Neural cell (in vitro differentiated cells): Measurements from ENCODE around the gene RTN4R. TPM values are rescaled to one million over a fixed set of nuclear protein-coding genes. Genes with fewer than 3 reads are reported as not detected.

Experiments
- H2AFZ ChIP-seq: fragments of 200-600, 300-800 bp; sonication (generic), shearing (Covaris generic); 2 replicates; pipeline ENCODE4 v1.6.0; 2014; ENCODE audit warnings: low read depth, mild to moderate bottlenecking, antibody characterized with exemption, low read length, moderate library complexity
- H3F3A ChIP-seq: fragments of 200-600 bp; shearing (Covaris generic); 2 replicates; pipeline ENCODE4 v1.6.1; 2016; ENCODE audit warnings: mild to moderate bottlenecking, moderate library complexity, mixed read lengths, antibody characterized with exemption, low read length; ENCODE audit not compliant: insufficient read depth, poor library complexity, severe bottlenecking
- H3K27ac ChIP-seq: fragments of 200-600, 300-800 bp; sonication (generic), shearing (Covaris generic); 2 replicates; pipeline ENCODE4 v1.5.1; 2014; ENCODE audit warnings: mild to moderate bottlenecking, low read length, moderate library complexity
- H3K27me3 ChIP-seq: fragments of 300-800, 200-600 bp; sonication (generic), shearing (Covaris generic); 2 replicates; pipeline ENCODE4 v1.6.0; 2014; ENCODE audit warnings: mild to moderate bottlenecking, low read depth, low read length, moderate library complexity; ENCODE audit not compliant: insufficient read depth
- H3K36me3 ChIP-seq: fragments of 300-800, 200-600 bp; sonication (generic), shearing (Covaris generic); 2 replicates; pipeline ENCODE4 v1.5.1; 2014; ENCODE audit warnings: mild to moderate bottlenecking, antibody characterized with exemption, low read length, moderate library complexity; ENCODE audit not compliant: insufficient read depth
- H3K4me2 ChIP-seq: fragments of 300-800, 200-600 bp; sonication (generic), shearing (Covaris generic); 2 replicates; pipeline ENCODE4 v1.6.0; 2014; ENCODE audit warnings: mild to moderate bottlenecking, low read length
- H3K4me3 ChIP-seq: fragments of 300-800, 200-600 bp; sonication (generic), shearing (Covaris generic); 2 replicates; pipeline ENCODE4 v1.5.1; 2014; ENCODE audit warnings: mild to moderate bottlenecking, low read length, moderate library complexity
- H3K79me2 ChIP-seq: fragments of 200-600 bp; shearing (Covaris generic); replicated peaks from 2 replicates; pipeline ENCODE4 v1.6.0; 2014; ENCODE audit warnings: mild to moderate bottlenecking, low read length, moderate library complexity; ENCODE audit not compliant: insufficient read depth
- H3K9ac ChIP-seq: fragments of 300-800, 200-600 bp; sonication (generic), shearing (Covaris generic); 2 replicates; pipeline ENCODE4 v1.6.1; 2016; ENCODE audit warnings: mild to moderate bottlenecking, low read length, mixed read lengths
- H3K9me2 ChIP-seq: fragments of 200-600 bp; shearing (Covaris generic); 2 replicates; pipeline ENCODE4 v1.6.1; 2016; ENCODE audit warnings: mild to moderate bottlenecking, low read length, mixed read lengths; ENCODE audit not compliant: insufficient read depth
- H3K9me3 ChIP-seq: fragments of 200-600, 300-800 bp; sonication (generic), shearing (Covaris generic); 2 replicates; pipeline ENCODE4 v1.6.1; 2016; ENCODE audit warnings: mild to moderate bottlenecking, mixed run types, low read length, moderate library complexity, mixed read lengths
- H4K20me1 ChIP-seq: fragments of 200-600 bp; shearing (Covaris generic); 2 replicates; pipeline ENCODE4 v1.6.1; 2016; ENCODE audit warnings: mild to moderate bottlenecking, mixed run types; ENCODE audit not compliant: insufficient read depth
- CTCF ChIP-seq: fragments of 450-650 bp; IDR thresholded peaks from 2 replicates; pipeline ENCODE4 v1.5.1; 2014; ENCODE audit warnings: antibody characterized with exemption, mild to moderate bottlenecking, moderate library complexity; ENCODE audit not compliant: poor library complexity, severe bottlenecking
- EP300 ChIP-seq: fragments of 450-650 bp; conservative IDR thresholded peaks from 2 replicates; pipeline ENCODE4 v1.6.1; 2014; ENCODE audit warnings: antibody characterized with exemption, mild to moderate bottlenecking, moderate library complexity; ENCODE audit not compliant: poor library complexity, severe bottlenecking
- EZH2 ChIP-seq: fragments of 200-600, 300-800 bp; shearing (Covaris generic), sonication (generic); IDR thresholded peaks from 2 replicates; pipeline ENCODE4 v1.6.1; 2014; ENCODE audit warnings: antibody characterized with exemption, low read length, borderline replicate concordance, mild to moderate bottlenecking; ENCODE audit not compliant: insufficient read depth, poor library complexity, severe bottlenecking
- MXI1 ChIP-seq: fragments of 450-650 bp; conservative IDR thresholded peaks from 2 replicates; pipeline ENCODE4 v1.6.1; 2014; ENCODE audit warnings: antibody characterized with exemption, mild to moderate bottlenecking; ENCODE audit not compliant: poor library complexity, severe bottlenecking
- POLR2AphosphoS5 ChIP-seq: IDR thresholded peaks from 2 replicates; pipeline ENCODE4 v1.6.1; 2012
- RAD21 ChIP-seq: fragments of 450-650 bp; conservative IDR thresholded peaks from 2 replicates; pipeline ENCODE4 v1.6.1; 2014; ENCODE audit warnings: antibody characterized with exemption, mild to moderate bottlenecking, moderate library complexity
- REST ChIP-seq: IDR thresholded peaks from 2 replicates; pipeline ENCODE4 v1.6.1; 2012; ENCODE audit warnings: borderline replicate concordance
- SMC3 ChIP-seq: fragments of 450-650 bp; conservative IDR thresholded peaks from 2 replicates; pipeline ENCODE4 v1.6.1; 2014; ENCODE audit warnings: antibody characterized with exemption, mild to moderate bottlenecking, moderate library complexity; ENCODE audit not compliant: poor library complexity
- TAF1 ChIP-seq: IDR thresholded peaks from 2 replicates; pipeline ENCODE4 v1.6.1; 2012; ENCODE audit warnings: low read depth
- polyA plus RNA-seq: library from polyadenylated mRNA; depleted of rRNA; stranded (reverse); fragments of >200 nt; gene quantifications from 2 replicates; pipeline ENCODE4 v1.2.3, GENCODE V29; 2014

The RTN4R gene
- polyA plus RNA-seq, 1 donor from 2014 or later, result 13.6 TPM

- H3K27ac ChIP-seq, result peak overlapping the region; percentile 70
- no peaks in the 10 kb centered on the region for H4K20me1 ChIP-seq
- H3K4me3 ChIP-seq, result peak overlapping the region; percentile 55
- H3K36me3 ChIP-seq, result no peaks in the 10 kb centered on the region
- H3K9ac ChIP-seq, result peak overlapping the region; percentile 41
- H3K79me2 ChIP-seq, result no peaks in the 10 kb centered on the region
- no peaks in the 10 kb centered on the region for H3K9me2 ChIP-seq
- TF ChIP-seq EZH2 (no peak), EP300 (no peak), REST (no peak), SMC3 (no peak), TAF1 (no peak), CTCF (no peak), POLR2AphosphoS5 (no peak), RAD21 (no peak), MXI1 (no peak)
- H3K27me3 ChIP-seq, result no peaks in the 10 kb centered on the region
- H2AFZ ChIP-seq, result no peak overlapping the region
- no peaks in the 10 kb centered on the region for H3K9me3 ChIP-seq
- no peaks in the 10 kb centered on the region for H3F3A ChIP-seq
- peak overlapping the region; percentile 14 for H3K4me2 ChIP-seq
Measured at GRCh38 chr22:20244691-20245576, 23.2 kb downstream of the RTN4R start.

- peak overlapping the region; percentile 14 for H3K4me2 ChIP-seq
- no peaks in the 10 kb centered on the region for H3K9me3 ChIP-seq
- peak overlapping the region; percentile 70 for H3K27ac ChIP-seq
- no peaks in the 10 kb centered on the region for H4K20me1 ChIP-seq
- no peaks in the 10 kb centered on the region for H3K9me2 ChIP-seq
- no peak for TF ChIP-seq EP300
- TF ChIP-seq SMC3, result no peak
- TF ChIP-seq POLR2AphosphoS5, result no peak
- no peak for TF ChIP-seq MXI1
- TF ChIP-seq REST, result no peak
- no peak for TF ChIP-seq EZH2
- TF ChIP-seq RAD21, result no peak
- TF ChIP-seq TAF1, result no peak
- no peak for TF ChIP-seq CTCF
- H3K79me2 ChIP-seq, result no peaks in the 10 kb centered on the region
- H3K36me3 ChIP-seq, result no peaks in the 10 kb centered on the region
- peak overlapping the region; percentile 55 for H3K4me3 ChIP-seq
- H3F3A ChIP-seq, result no peaks in the 10 kb centered on the region
- H3K27me3 ChIP-seq, result no peaks in the 10 kb centered on the region
- peak overlapping the region; percentile 41 for H3K9ac ChIP-seq
- H2AFZ ChIP-seq, result no peak overlapping the region
Measured at GRCh38 chr22:20244250-20244648, 23.9 kb downstream of the RTN4R start.
